A673 (cell line): ENCODE measurements around the gene SLC16A7. TPM values are rescaled to one million over a fixed set of nuclear protein-coding genes. Genes with fewer than 3 reads are reported as not detected.

Source experiments
- BruUV-seq: library from RNA; stranded (reverse); fragments of 400-500 nt; replicated peaks from 2 replicates; lab custom pipeline; 2021; lab: Mats Ljungman, UMichigan
- CTCF ChIA-PET: fragments of 300-600 bp; sonication (Branson Sonifier 250); formaldehyde crosslinking; loops from one replicate; lab custom pipeline; 2022; ENCODE audit warnings: antibody characterized with exemption; lab: Charles Lee
- POLR2A ChIA-PET: fragments of 300-600 bp; sonication (Branson Sonifier 250); formaldehyde crosslinking; loops from one replicate; lab custom pipeline; 2022; ENCODE audit warnings: antibody characterized with exemption; ENCODE audit not compliant: low non-redundant PET; lab: Charles Lee
- DNase-seq: peaks from one replicate; pipeline ENCODE4 v3.0.0-alpha.2; 2015; ENCODE audit warnings: low spot score
- H3K27ac ChIP-seq: fragments of 200-600 bp; sonication (generic); 2 replicates; pipeline ENCODE4 v1.5.1; 2016; ENCODE audit warnings: mixed run types, low read depth, mild to moderate bottlenecking, mixed read lengths, antibody characterized with exemption, low read length; ENCODE audit not compliant: poor library complexity, severe bottlenecking
- H3K27me3 ChIP-seq: fragments of 200-600 bp; sonication (generic); replicated peaks from 2 replicates; pipeline ENCODE4 v1.6.1; 2017; ENCODE audit warnings: mixed run types, low read depth, mild to moderate bottlenecking, mixed read lengths, antibody characterized with exemption, low read length; ENCODE audit not compliant: insufficient read depth, poor library complexity
- H3K36me3 ChIP-seq: fragments of 200-600 bp; sonication (generic); 2 replicates; pipeline ENCODE4 v1.6.1; 2016; ENCODE audit warnings: mixed run types, mild to moderate bottlenecking, mixed read lengths, antibody characterized with exemption, low read length; ENCODE audit not compliant: insufficient read depth, poor library complexity, severe bottlenecking
- H3K4me1 ChIP-seq: fragments of 200-600 bp; sonication (generic); 2 replicates; pipeline ENCODE4 v1.6.1; 2017; ENCODE audit warnings: mixed run types, mild to moderate bottlenecking, mixed read lengths, antibody characterized with exemption, low read length; ENCODE audit not compliant: insufficient read depth, poor library complexity, severe bottlenecking
- H3K4me3 ChIP-seq: fragments of 200-600 bp; sonication (generic); 2 replicates; pipeline ENCODE4 v1.5.1; 2016; ENCODE audit warnings: low read depth, mixed run types, mild to moderate bottlenecking, mixed read lengths, low read length; ENCODE audit not compliant: poor library complexity, severe bottlenecking
- H3K9me3 ChIP-seq: fragments of 200-600 bp; sonication (generic); 2 replicates; pipeline ENCODE4 v1.6.1; 2016; ENCODE audit warnings: mixed run types, low read depth, mild to moderate bottlenecking, mixed read lengths, antibody characterized with exemption, low read length; ENCODE audit not compliant: poor library complexity, severe bottlenecking
- EZH2 ChIP-seq: fragments of 200-600 bp; sonication (generic); IDR thresholded peaks from 2 replicates; pipeline ENCODE4 v1.6.1; 2017; ENCODE audit warnings: borderline replicate concordance, low read depth, mild to moderate bottlenecking, mixed read lengths, antibody characterized with exemption, low read length; ENCODE audit not compliant: poor library complexity, severe bottlenecking
- intact Hi-C: fragments of 100-400 bp; cut with micrococcal nuclease; formaldehyde crosslinking; loops from one replicate; pipeline ENCODE4 v1.10.0; 2022; ENCODE audit not compliant: unreplicated experiment
- total RNA-seq: library from RNA; stranded (reverse); gene quantifications from 2 replicates; pipeline ENCODE4 v1.2.3, GENCODE V29; 2021
- TF ChIP-seq, protein P1 (sequence below): fragments of 300-800, 200-600 bp; sonication (generic); conservative IDR thresholded peaks from 2 replicates; pipeline ENCODE4 v1.5.1; 2017; ENCODE audit warnings: low read depth, mild to moderate bottlenecking, antibody characterized with exemption, low read length, moderate library complexity, mixed read lengths

SLC16A7 gene
- total RNA-seq, 1 experiment from 2014 or later = 2.5 TPM

DNA sequence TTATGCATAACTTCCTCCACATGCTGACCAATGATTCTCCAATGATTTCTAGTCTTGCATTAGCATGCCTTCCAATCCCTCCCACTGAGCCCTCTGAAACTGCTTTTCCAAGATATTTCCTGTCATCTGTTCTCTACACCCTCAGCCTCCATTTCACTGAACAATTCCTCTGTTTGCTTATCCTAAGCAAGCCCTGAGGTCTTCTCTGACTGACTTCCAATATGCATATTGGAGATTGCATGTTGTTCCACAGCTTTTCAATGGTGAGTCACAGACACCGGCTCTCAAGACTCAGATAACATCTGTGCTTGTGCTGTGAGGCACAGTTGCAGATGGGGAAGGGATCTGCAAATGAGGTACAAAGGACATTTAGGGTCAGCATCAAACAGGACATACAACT is 141.0 kb downstream of the SLC16A7 start:
- ChIA-PET POLR2A (no interaction called here), CTCF (no interaction called here)
- DNase-seq = peak; percentile 4
- no peak for TF ChIP-seq EZH2
- TF ChIP-seq, protein P1, sequence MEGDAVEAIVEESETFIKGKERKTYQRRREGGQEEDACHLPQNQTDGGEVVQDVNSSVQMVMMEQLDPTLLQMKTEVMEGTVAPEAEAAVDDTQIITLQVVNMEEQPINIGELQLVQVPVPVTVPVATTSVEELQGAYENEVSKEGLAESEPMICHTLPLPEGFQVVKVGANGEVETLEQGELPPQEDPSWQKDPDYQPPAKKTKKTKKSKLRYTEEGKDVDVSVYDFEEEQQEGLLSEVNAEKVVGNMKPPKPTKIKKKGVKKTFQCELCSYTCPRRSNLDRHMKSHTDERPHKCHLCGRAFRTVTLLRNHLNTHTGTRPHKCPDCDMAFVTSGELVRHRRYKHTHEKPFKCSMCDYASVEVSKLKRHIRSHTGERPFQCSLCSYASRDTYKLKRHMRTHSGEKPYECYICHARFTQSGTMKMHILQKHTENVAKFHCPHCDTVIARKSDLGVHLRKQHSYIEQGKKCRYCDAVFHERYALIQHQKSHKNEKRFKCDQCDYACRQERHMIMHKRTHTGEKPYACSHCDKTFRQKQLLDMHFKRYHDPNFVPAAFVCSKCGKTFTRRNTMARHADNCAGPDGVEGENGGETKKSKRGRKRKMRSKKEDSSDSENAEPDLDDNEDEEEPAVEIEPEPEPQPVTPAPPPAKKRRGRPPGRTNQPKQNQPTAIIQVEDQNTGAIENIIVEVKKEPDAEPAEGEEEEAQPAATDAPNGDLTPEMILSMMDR = no peak
- intact Hi-C loops = no loop called here
- Histone ChIP-seq H3K36me3 (no peaks in the 10 kb centered on the region), H3K4me1 (peaks cover 2% of the 10 kb centered on the region), H3K27ac (no peak overlapping the region), H3K27me3 (no peaks in the 10 kb centered on the region), H3K4me3 (no peak overlapping the region), H3K9me3 (no peaks in the 10 kb centered on the region)
- BruUV-seq = no TSS peak

DNA sequence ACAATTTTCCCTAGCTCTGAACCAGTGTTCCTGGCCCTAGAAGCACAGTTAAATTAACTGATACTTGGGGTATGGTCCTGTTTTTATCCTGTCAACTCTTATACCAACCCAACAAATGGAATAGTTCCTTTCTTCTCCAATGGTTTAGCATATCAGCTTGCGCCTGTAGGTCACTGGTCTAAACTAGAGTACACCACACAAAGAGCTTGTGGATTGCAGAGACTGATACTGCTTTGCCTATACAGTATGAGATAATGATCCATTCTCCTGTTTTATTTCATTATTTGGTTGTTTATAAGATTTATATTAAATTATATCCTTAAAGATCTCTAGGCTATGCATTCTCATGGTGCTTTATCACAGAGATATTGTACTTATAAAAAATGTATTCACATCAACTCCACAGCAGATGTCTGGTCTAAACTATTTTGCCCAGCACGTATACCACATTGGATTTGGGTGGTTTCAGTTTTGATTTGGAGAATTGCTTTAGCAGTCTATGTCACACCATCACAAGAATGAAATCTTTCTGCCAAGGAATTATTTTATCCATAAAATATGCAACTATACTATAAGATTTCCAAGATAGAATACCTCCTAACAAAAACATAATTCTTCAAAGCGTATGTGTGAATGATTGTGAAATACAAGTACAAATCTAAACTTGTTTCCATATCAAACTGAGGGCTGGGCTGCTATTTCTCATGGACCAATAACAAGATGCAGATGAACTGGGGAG is 142.1 kb downstream of the SLC16A7 start:
- POLR2A ChIA-PET = no interaction called here

DNA sequence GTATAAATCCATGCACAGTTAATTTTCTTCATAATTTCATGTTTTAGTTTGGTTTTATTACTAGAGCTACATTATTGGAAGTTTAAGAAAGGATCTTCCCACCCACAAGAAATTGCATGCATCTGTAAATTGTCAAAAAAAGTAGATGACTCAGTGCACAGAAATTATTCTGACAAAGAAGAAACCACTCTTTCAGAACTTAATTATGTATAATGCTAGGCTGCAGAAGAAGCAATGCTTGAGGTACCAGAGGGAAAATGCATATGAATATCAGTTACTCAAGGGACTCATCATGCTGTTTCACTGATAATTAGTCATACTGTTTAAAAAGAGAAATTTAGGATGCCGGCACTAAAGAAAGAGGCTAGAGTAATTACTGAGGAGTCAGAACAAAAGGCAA is 147.0 kb downstream of the SLC16A7 start:
- DNase-seq = peak; percentile 34
- no peak for TF ChIP-seq EZH2
- TF ChIP-seq, protein P1 = no peak
- peaks cover 4% of the 10 kb centered on the region for H3K4me1 ChIP-seq
- ChIA-PET POLR2A (no interaction called here), CTCF (no interaction called here)
- no peaks in the 10 kb centered on the region for H3K36me3 ChIP-seq
- no peak overlapping the region for H3K27ac ChIP-seq
- no peaks in the 10 kb centered on the region for H3K27me3 ChIP-seq
- H3K4me3 ChIP-seq = no peak overlapping the region
- no peaks in the 10 kb centered on the region for H3K9me3 ChIP-seq
- BruUV-seq = no TSS peak
- intact Hi-C loops = no loop called here

More for the DNA sequence above, 142.1 kb downstream of the SLC16A7 start:
- TF ChIP-seq EZH2 = no peak
- TF ChIP-seq, protein P1 = no peak
- intact Hi-C loops = no loop called here
- H3K27ac ChIP-seq = no peak overlapping the region
- H3K27me3 ChIP-seq = no peaks in the 10 kb centered on the region
- CTCF ChIA-PET = no interaction called here
- H3K36me3 ChIP-seq = no peaks in the 10 kb centered on the region
- H3K4me1 ChIP-seq = peaks cover 4% of the 10 kb centered on the region
- no peak overlapping the region for H3K4me3 ChIP-seq
- H3K9me3 ChIP-seq = no peaks in the 10 kb centered on the region
- DNase-seq = no peak
- BruUV-seq = no TSS peak
